ENCODE measurements around the gene NUB1.

- TF ChIP-seq GATA3 (IDR thresholded peaks at IDR 0.05; ENCODE audit: low read depth, low read length) (no peak), GATA2 (IDR thresholded peaks at IDR 0.05; ENCODE audit: low read depth, low read length) (no peak)
Observed at GRCh38 chr7:151349507-151349853, 7.9 kb downstream of the NUB1 start.
